ENCODE measurements around the gene KRTAP19-6.

KRTAP19-6 gene

DNA sequence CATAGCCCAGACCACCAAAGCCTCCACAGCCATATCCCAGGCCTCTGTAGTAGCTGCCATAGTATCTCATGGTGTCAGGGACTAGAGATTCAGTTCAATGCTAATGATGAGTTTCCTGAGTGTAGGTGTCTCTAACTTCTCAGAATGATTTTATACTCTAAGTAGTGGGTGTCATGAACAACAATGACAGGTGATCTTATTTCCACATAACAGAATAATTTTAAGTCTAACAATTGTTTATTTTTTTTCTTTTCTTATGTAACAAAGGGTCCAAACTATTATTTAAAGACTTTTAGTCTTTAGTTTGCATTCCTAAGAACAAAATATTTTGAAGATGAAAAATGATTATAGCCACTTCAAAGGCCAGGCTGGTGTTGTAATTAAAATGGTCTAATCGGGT is at the start of gene KRTAP19-6:
Gene KRTAP19-6, minus strand, starts transcription at position 101 of the 400 bp plus-strand sequence. Its CDS starts 31 bp downstream, at position 70.
- no peak for DNase-seq

GRCh38 chr21:30590297-30590696 is 48.6 kb upstream of the KRTAP19-6 start, which contains the start of gene KRTAP22-2:
KRTAP22-2 (minus strand) TSS chr21:30590397.
- no peak for DNase-seq

DNA sequence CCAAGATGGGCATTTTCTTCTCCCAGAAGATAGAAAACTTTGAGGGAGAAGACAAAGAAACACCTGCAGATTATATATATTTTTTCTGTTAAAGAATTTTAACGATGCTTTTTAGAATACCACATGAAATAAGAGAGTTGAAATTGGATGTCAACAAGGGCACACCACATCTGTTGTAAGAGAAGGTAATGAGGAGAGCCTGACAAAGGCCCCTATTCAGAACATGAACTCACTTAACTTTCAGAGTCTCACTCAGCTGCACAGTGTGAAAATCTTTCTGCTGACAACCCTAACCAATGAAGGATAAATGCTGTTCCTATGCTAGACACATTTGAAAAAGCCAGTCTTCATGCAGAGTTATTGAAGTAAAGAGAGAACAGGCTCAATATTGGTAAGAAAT is 41.2 kb upstream of the KRTAP19-6 start:
- DNase-seq, result no peak

- peak in 1 of 2 experiments; percentile 19 for DNase-seq
These were observed 38.5 kb upstream of the KRTAP19-6 start for GRCh38 chr21:30580132-30580531.

DNA sequence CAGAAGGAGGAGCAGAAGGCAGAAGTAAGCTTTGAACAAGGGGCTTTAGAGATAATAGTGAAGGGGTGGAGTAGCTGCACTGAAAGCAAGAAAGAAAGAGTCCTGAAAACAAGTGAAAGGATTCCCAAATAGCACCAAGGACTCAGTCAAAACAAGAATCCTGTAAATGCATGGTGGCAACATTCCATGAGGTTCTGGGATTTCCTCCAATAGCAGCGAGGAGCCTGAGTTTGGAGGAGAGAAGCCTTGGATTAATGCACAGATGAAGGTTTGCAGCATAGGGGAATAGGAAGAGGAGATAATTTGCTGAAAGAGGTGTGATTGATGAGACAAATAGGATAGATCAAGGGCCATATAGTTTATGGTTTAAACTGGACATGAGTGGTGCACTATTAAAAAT is 37.7 kb upstream of the KRTAP19-6 start:
- DNase-seq, result no peak

DNA sequence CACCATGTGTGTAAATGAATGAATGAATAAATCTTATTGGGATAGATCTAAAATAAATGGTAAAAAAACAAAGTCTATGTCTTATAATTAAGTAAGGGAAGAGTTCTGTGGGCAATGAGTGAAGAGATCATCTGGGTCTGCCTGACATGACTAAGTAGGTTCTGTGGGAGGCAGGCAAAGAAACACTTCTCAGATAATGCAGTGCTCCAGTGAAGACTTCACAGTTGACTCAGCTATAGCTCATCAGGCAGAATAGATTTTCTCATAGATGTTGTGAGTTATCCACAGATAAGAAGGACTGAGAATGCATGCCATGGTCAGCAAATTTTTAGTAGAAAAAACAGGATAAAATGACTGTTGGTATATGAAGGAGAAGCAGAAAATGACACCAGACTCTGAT is 36.1 kb upstream of the KRTAP19-6 start:
- DNase-seq, result no peak

- DNase-seq, result no peak
These were observed 26.0 kb upstream of the KRTAP19-6 start for GRCh38 chr21:30567617-30568016.

DNA sequence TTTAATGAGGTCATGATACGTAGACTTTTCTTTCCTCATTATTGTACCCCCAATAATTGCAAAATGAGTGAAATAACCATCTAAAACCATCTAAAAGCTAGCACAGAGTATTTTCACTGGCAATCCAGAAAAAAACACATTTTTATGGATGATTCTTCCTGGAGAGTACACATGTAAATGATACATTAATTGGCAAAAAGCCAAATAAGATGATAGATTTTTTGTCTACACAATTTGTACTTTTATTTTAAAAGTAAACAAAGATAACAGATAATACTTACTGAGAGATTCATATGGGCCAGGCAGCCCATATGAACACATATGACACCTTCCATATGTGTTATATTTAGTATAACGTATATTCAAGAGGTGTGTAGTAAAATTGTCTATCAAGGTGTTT is 22.0 kb upstream of the KRTAP19-6 start:
- DNase-seq, result no peak

- no peak for DNase-seq
These were observed 21.4 kb upstream of the KRTAP19-6 start for GRCh38 chr21:30563072-30563471.

- DNase-seq, result no peak
These were observed 20.3 kb upstream of the KRTAP19-6 start for GRCh38 chr21:30561957-30562356.

- DNase-seq, result no peak
These were observed 19.7 kb upstream of the KRTAP19-6 start, which contains the start of gene KRTAP19-7 for GRCh38 chr21:30561264-30561895. KRTAP19-7 (minus strand) TSS chr21:30561314; CDS start chr21:30561289, 25 bp downstream.

- DNase-seq, result no peak
These were observed 13.4 kb upstream of the KRTAP19-6 start for GRCh38 chr21:30555095-30555494.

GRCh38 chr21:30552782-30553181 is 11.1 kb upstream of the KRTAP19-6 start:
- DNase-seq, result no peak

- no peak for DNase-seq
These were observed 22.8 kb downstream of the KRTAP19-6 start for GRCh38 chr21:30518876-30519275.

DNA sequence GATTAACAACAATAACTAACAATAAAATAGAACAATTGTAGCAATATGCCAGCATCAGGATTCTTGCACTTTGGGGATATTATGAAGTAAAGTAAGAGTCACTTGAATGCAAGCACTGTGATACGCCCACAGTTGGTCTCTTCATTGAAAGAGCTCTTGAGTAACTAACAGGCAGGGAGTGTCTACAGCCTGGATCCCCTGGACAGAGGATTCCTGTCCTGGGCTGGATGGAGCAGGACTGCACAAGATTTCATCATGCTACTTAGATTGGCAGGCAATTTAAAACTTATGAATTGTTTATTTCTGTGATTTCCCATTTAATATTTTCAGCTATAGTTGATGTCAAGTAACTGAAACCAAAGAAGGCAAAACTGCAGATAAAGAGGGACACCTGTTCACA is 26.0 kb downstream of the KRTAP19-6 start:
- no peak for DNase-seq

DNA sequence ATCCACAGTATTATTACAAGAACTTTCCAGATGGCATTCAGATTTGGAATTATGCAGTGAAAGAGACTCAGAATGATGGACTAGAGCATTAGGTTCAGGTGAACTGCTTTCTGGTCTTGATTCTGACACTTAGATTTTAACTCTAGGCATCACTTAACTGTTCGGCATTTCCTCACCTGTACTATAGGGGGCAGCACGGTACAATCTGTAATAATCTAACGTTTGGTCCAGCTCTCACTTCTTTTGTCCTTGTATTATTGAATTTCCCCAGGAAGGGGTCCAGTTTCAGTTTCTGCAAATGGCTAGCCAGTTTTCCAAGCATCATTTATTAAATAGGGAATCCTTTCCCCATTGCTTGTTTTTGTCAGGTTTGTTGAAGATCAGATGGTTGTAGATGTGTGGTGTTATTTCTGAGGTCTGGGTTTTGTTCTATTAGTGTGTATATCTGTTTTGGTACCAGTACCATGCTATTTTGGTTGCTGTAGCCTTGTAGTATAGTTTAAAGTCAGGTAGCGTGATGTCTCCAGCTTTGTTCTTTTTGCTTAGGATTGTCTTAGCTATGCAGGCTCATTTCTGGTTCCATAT is 36.0 kb downstream of the KRTAP19-6 start:
- DNase-seq, result peak; percentile 33 to 46

DNA sequence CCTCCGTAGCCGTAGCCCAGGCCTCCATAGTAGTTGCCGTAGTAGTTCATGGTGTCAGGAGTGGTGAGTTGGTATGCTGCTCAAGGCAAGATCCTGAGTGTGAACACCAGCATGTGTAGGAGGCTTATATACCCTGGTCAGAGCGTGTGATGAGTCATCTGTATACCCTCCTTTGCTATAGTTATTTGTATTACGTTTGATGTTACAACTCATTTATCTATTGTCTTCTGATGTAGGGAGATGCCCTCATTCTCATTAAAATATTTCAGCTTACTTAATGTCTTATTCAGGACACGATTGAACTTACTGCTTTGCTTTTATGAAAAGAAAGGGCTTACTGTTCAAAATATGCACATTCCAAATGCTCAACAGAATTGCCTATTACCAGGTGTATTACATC is 39.6 kb downstream of the KRTAP19-6 start, which contains the start of gene KRTAP19-5:
Gene KRTAP19-5, minus strand, starts transcription at position 101 of the 400 bp plus-strand sequence. Its CDS starts 51 bp downstream, at position 50.
- DNase-seq, result no peak

GRCh38 chr21:30497065-30497464 is 44.6 kb downstream of the KRTAP19-6 start, which contains the start of gene KRTAP19-4:
KRTAP19-4 (minus strand) TSS chr21:30497165; CDS start chr21:30497110, 55 bp downstream.
- DNase-seq, result no peak

DNA sequence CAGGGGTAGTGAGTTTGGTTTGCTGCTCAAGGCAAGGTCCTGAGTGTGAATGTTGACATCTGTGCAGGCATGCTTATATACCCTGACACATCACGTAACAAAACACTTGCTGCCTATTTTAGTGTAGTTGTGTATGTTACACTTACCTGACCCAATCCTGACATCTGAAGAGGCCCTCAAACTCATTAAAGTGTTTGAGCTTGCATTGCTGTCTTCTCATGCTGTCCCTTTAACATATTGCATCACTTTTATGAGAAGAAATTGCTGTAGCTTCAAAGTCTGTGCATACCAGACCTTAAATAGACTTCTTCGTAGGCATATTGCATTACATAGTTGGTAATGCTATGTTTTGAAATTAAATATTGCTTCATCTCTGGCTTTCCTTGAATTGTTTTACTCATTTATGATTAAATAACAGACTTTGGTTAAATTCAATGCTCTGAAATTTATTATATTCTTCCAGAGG is 49.7 kb downstream of the KRTAP19-6 start, which contains the start of gene KRTAP19-3:
Gene KRTAP19-3, minus strand, starts transcription at position 51 of the 466 bp plus-strand sequence. CDS start 56 bp downstream, outside the sequence.
- no peak for DNase-seq
